RWPE1 (cell line): ENCODE data around the gene BTBD18.

Experiments
- CTCF ChIA-PET: fragments of 350-600 bp; sonication (Branson Sonifier 250); formaldehyde crosslinking; extraction: SDS; loops from one replicate; lab custom pipeline; 2021; lab: Yijun Ruan, JAX
- POLR2A ChIA-PET: fragments of 400-600 bp; formaldehyde crosslinking; extraction: SDS; loops from one replicate; lab custom pipeline; 2020; ENCODE audit warnings: antibody characterized with exemption; ENCODE audit not compliant: low non-redundant PET; lab: Yijun Ruan, JAX
- DNase-seq: peaks from one replicate; pipeline ENCODE4 v3.0.0; 2012; ENCODE audit warnings: low spot score
- H3K27ac ChIP-seq: fragments of 450-650 bp; 2 replicates; pipeline ENCODE4 v1.5.1; 2017
- TF ChIP-seq, protein P1 (sequence below): fragments of 450-650 bp; conservative IDR thresholded peaks from 2 replicates; pipeline ENCODE4 v1.5.1; 2017; ENCODE audit warnings: low read depth, mild to moderate bottlenecking

Gene BTBD18

GRCh38 chr11:57776577-57777210, 25.1 kb upstream of the BTBD18 start:
- DNase-seq: no peak
- TF ChIP-seq, protein P1, sequence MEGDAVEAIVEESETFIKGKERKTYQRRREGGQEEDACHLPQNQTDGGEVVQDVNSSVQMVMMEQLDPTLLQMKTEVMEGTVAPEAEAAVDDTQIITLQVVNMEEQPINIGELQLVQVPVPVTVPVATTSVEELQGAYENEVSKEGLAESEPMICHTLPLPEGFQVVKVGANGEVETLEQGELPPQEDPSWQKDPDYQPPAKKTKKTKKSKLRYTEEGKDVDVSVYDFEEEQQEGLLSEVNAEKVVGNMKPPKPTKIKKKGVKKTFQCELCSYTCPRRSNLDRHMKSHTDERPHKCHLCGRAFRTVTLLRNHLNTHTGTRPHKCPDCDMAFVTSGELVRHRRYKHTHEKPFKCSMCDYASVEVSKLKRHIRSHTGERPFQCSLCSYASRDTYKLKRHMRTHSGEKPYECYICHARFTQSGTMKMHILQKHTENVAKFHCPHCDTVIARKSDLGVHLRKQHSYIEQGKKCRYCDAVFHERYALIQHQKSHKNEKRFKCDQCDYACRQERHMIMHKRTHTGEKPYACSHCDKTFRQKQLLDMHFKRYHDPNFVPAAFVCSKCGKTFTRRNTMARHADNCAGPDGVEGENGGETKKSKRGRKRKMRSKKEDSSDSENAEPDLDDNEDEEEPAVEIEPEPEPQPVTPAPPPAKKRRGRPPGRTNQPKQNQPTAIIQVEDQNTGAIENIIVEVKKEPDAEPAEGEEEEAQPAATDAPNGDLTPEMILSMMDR: no peak
- ChIA-PET CTCF (interaction anchor here (0.9 to 1.5 kb wide), 2 partner anchors 13 to 132 kb away, joined by 3 to 4 read pairs; no protein-coding TSS in a partner anchor), POLR2A (no interaction called here)
- H3K27ac ChIP-seq: peak overlapping the region; percentile 86

- ChIA-PET POLR2A (no interaction called here), CTCF (interaction anchor here (1.5 kb wide), 1 partner anchor 12 kb away, joined by 4 read pairs; no protein-coding TSS in a partner anchor)
- no peak for DNase-seq
- TF ChIP-seq, protein P1: no peak
- H3K27ac ChIP-seq: no peak overlapping the region
Measured at GRCh38 chr11:57776031-57776521, 24.5 kb upstream of the BTBD18 start.

DNA sequence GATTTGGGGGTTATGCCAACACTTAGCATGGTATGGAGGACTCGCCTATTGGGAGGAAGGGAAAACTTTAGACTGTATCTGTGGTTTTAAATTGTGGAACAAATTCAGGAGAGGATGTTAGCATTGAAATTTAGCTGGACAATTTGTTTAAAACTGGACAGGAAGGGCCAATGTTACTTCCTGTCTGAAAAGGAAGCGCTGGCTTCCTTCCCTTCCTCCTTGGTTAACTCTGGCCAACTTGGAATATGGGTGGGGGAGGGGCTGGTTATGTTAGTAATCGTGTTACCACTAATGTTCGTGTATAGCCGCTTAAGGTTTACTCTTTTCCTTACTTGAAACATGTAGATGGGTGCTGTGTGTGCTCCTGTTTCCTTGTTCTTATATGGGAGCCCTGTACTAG, 23.9 kb upstream of the BTBD18 start:
- TF ChIP-seq, protein P1: no peak
- no peak overlapping the region for H3K27ac ChIP-seq
- ChIA-PET CTCF (no interaction called here), POLR2A (no interaction called here)
- DNase-seq: no peak

DNA sequence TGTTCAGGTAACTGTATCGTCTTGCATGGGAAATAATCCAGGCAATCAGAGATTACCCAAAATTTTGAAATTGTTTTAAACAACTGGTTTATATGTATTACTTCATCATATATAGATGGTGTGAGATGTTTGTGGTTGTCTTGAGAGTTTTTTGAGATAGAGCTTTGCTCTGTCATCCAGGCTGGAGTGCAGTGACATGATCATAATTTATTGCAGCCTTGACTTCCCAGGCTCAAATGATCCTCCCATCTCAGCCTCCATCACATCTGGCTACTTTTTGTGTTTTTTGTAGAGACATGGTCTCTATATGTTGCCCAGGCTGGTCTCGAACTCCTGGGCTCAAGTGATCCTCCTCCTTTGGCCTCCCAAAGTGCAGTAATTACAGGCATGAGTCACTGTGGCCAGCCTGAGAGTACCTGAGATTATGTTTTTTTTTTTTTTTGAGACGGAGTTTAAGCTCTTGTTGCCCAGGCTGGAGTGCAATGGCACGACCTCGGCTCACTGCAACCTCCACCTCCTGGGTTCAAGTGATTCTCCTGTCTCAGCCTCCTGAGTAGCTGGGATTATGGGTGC, 21.5 kb upstream of the BTBD18 start:
- no peak for DNase-seq
- POLR2A ChIA-PET: no interaction called here
- TF ChIP-seq, protein P1: no peak
- CTCF ChIA-PET: no interaction called here
- H3K27ac ChIP-seq: no peak overlapping the region

DNA sequence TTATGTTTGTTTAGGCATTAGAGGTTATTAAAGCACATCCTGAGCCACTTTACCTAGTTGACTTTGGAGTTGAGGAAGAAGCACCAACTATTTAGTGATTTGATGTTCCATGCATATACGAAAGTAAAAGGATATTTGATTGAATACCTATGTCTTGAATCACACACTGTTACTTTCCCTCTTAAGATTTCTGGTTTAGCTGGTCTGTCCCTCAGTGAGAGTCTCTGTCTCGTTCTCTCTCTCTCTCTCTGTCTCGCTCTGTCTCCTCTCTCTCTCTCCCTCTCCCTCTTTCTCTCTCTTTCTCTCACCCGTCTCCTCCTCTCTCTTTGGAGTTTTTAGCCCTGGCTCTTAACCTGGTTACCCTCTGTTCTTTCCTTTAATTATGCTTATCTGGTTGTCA, 20.9 kb upstream of the BTBD18 start:
- CTCF ChIA-PET: interaction anchor here (0.6 kb wide), 1 partner anchor 804 kb away, joined by 3 read pairs; no protein-coding TSS in a partner anchor
- TF ChIP-seq, protein P1: no peak
- no peak overlapping the region for H3K27ac ChIP-seq
- DNase-seq: no peak
- POLR2A ChIA-PET: interaction anchor here (0.6 kb wide), 1 partner anchor 23 kb away, joined by 3 read pairs; no protein-coding TSS in a partner anchor

DNA sequence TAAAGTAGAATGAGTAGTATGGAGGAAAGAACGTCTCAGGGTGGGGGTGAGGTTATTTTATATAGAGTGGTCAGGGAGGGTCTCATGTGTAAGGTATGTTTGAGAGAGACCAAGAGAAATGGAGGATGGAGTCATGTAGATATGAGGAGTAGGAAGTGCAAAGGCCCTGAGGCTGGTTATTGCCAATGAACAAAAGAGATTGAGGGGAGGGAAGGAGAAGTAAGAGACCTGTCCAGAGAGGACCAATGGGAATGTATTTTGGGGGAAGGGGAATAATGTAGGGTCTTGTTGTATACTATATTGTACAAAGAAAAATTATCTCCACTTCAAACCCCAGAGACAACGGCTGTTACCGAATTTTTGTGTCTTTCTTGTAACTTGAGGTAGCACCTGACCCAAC, 19.7 kb upstream of the BTBD18 start:
- ChIA-PET CTCF (interaction anchor here (0.6 kb wide), 1 partner anchor 29 kb away, joined by 3 read pairs; no protein-coding TSS in a partner anchor), POLR2A (interaction anchor here (0.6 kb wide), 1 partner anchor 22 kb away, joined by 3 read pairs; no protein-coding TSS in a partner anchor)
- DNase-seq: no peak
- TF ChIP-seq, protein P1: no peak
- no peak overlapping the region for H3K27ac ChIP-seq
